SK-N-SH treated with all-trans-retinoic acid at 6 μM for 48 hours (cell line): Measurements from ENCODE around the gene FAM184B.

ENCODE experiments used
- ATAC-seq: fragments of 200-7000 bp; cut with Tn5 transposase; 3 replicates; pipeline ENCODE4 v1.9.1; 2020; ENCODE audit warnings: mild to moderate bottlenecking, moderate library complexity
- BACH2 ChIP-seq: fragments of 250-450 bp; sonication (Bioruptor Pico); IDR thresholded peaks from 2 replicates; pipeline ENCODE4 v1.9.0; 2021; ENCODE audit warnings: mild to moderate bottlenecking, borderline replicate concordance
- CREB5 ChIP-seq: fragments of 250-450 bp; sonication (Bioruptor Pico); IDR thresholded peaks from 2 replicates; pipeline ENCODE4 v1.5.1; 2020; ENCODE audit warnings: low read depth, mild to moderate bottlenecking, moderate library complexity
- CSDC2 ChIP-seq: fragments of 250-450 bp; sonication (Bioruptor Pico); IDR thresholded peaks from 2 replicates; pipeline ENCODE4 v1.5.0; 2020; ENCODE audit warnings: mild to moderate bottlenecking, moderate library complexity
- ESRRG ChIP-seq: fragments of 250-450 bp; sonication (Bioruptor Pico); IDR thresholded peaks from 2 replicates; pipeline ENCODE4 v1.6.1; 2021; ENCODE audit warnings: mild to moderate bottlenecking
- ISL1 ChIP-seq: fragments of 250-450 bp; sonication (Bioruptor Pico); IDR thresholded peaks from 2 replicates; pipeline ENCODE4 v2.1.2; 2022; ENCODE audit warnings: mild to moderate bottlenecking, moderate library complexity
- OSR1 ChIP-seq: fragments of 250-450 bp; sonication (Bioruptor Pico); IDR thresholded peaks from 2 replicates; pipeline ENCODE4 v1.8.0; 2022; ENCODE audit warnings: moderate library complexity, mild to moderate bottlenecking, inconsistent platforms
- PPARA ChIP-seq: fragments of 250-450 bp; sonication (Bioruptor Pico); IDR thresholded peaks from 2 replicates; pipeline ENCODE4 v1.5.0; 2020; ENCODE audit warnings: mild to moderate bottlenecking, borderline replicate concordance
- RARB ChIP-seq: fragments of 250-450 bp; sonication (Bioruptor Pico); IDR thresholded peaks from 2 replicates; pipeline ENCODE4 v1.8.0; 2021; ENCODE audit warnings: mild to moderate bottlenecking, moderate library complexity
- SNAI2 ChIP-seq: fragments of 250-450 bp; sonication (Bioruptor Pico); IDR thresholded peaks from 2 replicates; pipeline ENCODE4 v1.5.0; 2020; ENCODE audit warnings: mild to moderate bottlenecking, moderate library complexity
- TOX ChIP-seq: fragments of 250-450 bp; sonication (Bioruptor Pico); IDR thresholded peaks from 2 replicates; pipeline ENCODE4 v1.8.0; 2021; ENCODE audit warnings: mild to moderate bottlenecking, moderate library complexity, borderline replicate concordance
- ZC3H10 ChIP-seq: fragments of 250-450 bp; sonication (Bioruptor Pico); IDR thresholded peaks from 2 replicates; pipeline ENCODE4 v1.5.1; 2021; ENCODE audit warnings: mild to moderate bottlenecking, moderate library complexity
- ZFP3 ChIP-seq: fragments of 250-450 bp; sonication (Bioruptor Pico); IDR thresholded peaks from 2 replicates; pipeline ENCODE4 v1.5.0; 2020; ENCODE audit warnings: mild to moderate bottlenecking, moderate library complexity
- ZFP30 ChIP-seq: fragments of 450-650 bp; formaldehyde crosslinking; IDR thresholded peaks from 2 replicates; pipeline ENCODE4 v1.5.0; 2022; ENCODE audit warnings: mild to moderate bottlenecking, moderate library complexity
- ZNF565 ChIP-seq: fragments of 450-650 bp; formaldehyde crosslinking; conservative IDR thresholded peaks from 2 replicates; pipeline ENCODE4 v1.5.0; 2020; ENCODE audit warnings: low read depth, mild to moderate bottlenecking, moderate library complexity
- ZNF70 ChIP-seq: fragments of 450-650 bp; formaldehyde crosslinking; IDR thresholded peaks from 2 replicates; pipeline ENCODE4 v1.5.0; 2020; ENCODE audit warnings: mild to moderate bottlenecking, moderate library complexity
- ZNF8 ChIP-seq: fragments of 450-650 bp; formaldehyde crosslinking; IDR thresholded peaks from 2 replicates; pipeline ENCODE4 v1.5.0; 2020; ENCODE audit warnings: mild to moderate bottlenecking, moderate library complexity
- TF ChIP-seq, protein P1 (sequence below): fragments of 250-450 bp; sonication (Bioruptor Pico); IDR thresholded peaks from 2 replicates; pipeline ENCODE4 v1.5.1; 2021; ENCODE audit warnings: mild to moderate bottlenecking, moderate library complexity
- TF ChIP-seq, protein P2 (sequence below): fragments of 250-450 bp; sonication (Bioruptor Pico); IDR thresholded peaks from 2 replicates; pipeline ENCODE4 v1.5.0; 2020; ENCODE audit warnings: mild to moderate bottlenecking, moderate library complexity

FAM184B gene

DNA sequence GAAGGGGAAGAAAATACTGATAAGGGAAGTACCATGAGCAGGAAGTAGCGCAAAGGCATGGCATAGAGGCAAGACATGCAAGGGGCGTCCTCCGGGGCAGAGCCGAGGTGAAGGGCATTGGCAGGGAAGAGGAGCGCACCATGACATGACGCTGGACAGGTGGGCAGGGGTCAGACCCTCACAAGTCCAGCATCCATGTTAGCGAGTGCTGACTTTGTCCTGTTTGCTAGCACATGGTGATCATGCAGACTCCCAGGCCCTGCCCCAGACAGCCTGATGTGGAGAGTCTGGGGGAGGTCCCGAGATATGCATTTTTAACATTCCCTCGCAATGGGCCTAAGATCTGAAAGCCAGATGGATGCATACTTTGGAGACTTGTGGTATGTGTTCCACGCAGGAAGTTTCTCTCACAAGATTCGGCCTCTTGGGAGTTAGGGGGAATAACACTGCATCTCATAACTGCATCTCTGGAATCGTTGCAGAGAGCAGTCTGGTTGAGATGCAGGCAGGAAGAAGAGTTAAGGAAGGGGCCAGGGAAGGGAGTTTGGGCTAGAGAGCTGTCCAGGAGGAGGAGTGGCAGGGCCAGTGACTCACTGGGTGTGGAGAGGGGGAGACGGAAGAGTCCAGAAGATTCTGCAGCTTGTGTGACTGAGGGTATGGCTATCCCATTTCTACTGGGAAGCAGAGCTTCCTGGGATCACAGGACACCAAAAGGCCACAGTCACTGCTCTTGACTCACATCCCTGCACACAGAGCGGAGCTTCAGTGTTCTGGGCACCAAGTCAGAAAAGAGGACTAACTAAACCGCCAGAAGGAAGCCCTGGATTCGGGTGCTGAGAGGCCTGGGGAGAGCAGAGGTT, 59.7 kb downstream of the FAM184B start (continued):
- TF ChIP-seq, protein P1, sequence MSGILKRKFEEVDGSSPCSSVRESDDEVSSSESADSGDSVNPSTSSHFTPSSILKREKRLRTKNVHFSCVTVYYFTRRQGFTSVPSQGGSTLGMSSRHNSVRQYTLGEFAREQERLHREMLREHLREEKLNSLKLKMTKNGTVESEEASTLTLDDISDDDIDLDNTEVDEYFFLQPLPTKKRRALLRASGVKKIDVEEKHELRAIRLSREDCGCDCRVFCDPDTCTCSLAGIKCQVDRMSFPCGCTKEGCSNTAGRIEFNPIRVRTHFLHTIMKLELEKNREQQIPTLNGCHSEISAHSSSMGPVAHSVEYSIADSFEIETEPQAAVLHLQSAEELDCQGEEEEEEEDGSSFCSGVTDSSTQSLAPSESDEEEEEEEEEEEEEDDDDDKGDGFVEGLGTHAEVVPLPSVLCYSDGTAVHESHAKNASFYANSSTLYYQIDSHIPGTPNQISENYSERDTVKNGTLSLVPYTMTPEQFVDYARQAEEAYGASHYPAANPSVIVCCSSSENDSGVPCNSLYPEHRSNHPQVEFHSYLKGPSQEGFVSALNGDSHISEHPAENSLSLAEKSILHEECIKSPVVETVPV (CRISPR knock-in tag) = no peak
- no peak for TF ChIP-seq TOX (CRISPR knock-in tag)
- TF ChIP-seq ISL1 (CRISPR knock-in tag) = no peak
- TF ChIP-seq RARB = no peak
- TF ChIP-seq BACH2 (CRISPR knock-in tag) = no peak
- no peak for TF ChIP-seq PPARA (CRISPR knock-in tag)
- no peak for TF ChIP-seq CREB5 (CRISPR knock-in tag)

DNA sequence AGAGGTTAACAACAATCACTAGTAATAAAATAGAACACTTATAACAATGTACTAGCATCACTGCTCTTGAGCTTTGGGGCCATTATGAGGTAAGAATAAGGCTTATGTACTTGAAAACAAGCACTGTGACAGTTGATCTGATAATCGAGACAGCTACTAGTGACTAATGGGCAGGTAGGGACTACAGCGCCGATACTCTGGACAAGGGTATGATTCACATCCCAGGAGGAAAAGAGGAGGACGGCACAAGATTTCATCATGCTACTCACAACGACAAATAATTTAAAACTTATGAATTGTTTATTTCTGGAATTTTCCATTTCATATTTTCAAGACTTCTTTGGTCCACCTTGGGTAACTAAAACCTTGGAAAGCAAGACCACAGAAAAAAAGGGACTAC, 62.3 kb downstream of the FAM184B start:
- ATAC-seq = no peak

DNA sequence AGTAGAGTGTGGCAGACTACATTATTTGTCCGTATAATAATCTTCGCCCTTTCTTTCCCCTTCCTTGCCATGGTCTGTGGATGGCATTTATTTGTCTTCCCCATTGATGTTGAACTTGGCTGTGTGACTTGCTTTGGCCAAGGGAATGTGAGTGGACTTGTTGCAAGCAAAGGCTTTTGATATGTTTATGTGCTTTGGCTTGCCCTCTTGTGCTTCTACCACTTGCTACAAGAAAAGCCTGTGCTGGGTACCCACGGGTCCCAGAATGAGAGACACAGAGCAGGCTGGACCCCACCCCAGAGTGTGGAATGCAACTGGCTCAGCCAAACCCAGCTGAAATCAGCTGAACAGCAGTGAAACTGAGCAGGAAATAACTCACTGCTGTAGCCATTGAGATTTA, 63.0 kb downstream of the FAM184B start:
- no peak for ATAC-seq
- TF ChIP-seq OSR1 (CRISPR knock-in tag) (no peak), ZC3H10 (CRISPR knock-in tag) (no peak), ESRRG (CRISPR knock-in tag) (no peak)
- TF ChIP-seq, protein P1 (CRISPR knock-in tag) = no peak

More for the DNA sequence above, 62.3 kb downstream of the FAM184B start:
- no peak for TF ChIP-seq ZNF8 (CRISPR knock-in tag)
- no peak for TF ChIP-seq ZFP3
- no peak for TF ChIP-seq CREB5 (CRISPR knock-in tag)
- no peak for TF ChIP-seq OSR1 (CRISPR knock-in tag)

DNA sequence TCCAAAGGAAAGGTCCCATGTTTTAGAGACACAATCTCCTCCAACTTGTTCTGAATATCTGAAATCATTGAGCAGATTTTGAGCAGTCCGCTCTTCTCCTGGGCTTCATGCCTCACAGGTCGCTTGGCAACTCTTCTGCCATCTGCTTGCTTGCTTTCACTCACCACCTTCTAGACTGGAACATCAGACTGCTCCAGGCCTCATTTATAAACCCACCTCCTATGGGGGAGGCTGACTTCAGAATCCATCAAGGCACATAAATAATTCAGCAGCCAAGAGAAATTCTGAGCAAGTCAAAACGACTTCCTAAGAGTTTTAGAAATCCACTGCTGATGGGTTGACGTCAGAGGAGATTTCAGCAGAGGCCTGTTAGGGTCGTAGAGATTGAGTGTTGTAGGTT, 64.1 kb downstream of the FAM184B start:
- no peak for ATAC-seq
- TF ChIP-seq ZFP30 (CRISPR knock-in tag) (no peak), ZC3H10 (CRISPR knock-in tag) (no peak), CREB5 (CRISPR knock-in tag) (no peak), PPARA (CRISPR knock-in tag) (no peak), ZNF70 (CRISPR knock-in tag) (no peak), CSDC2 (no peak), ZNF8 (CRISPR knock-in tag) (no peak), ESRRG (CRISPR knock-in tag) (no peak), OSR1 (CRISPR knock-in tag) (no peak), ZNF565 (CRISPR knock-in tag) (no peak), SNAI2 (CRISPR knock-in tag) (no peak)
- TF ChIP-seq, protein P2, sequence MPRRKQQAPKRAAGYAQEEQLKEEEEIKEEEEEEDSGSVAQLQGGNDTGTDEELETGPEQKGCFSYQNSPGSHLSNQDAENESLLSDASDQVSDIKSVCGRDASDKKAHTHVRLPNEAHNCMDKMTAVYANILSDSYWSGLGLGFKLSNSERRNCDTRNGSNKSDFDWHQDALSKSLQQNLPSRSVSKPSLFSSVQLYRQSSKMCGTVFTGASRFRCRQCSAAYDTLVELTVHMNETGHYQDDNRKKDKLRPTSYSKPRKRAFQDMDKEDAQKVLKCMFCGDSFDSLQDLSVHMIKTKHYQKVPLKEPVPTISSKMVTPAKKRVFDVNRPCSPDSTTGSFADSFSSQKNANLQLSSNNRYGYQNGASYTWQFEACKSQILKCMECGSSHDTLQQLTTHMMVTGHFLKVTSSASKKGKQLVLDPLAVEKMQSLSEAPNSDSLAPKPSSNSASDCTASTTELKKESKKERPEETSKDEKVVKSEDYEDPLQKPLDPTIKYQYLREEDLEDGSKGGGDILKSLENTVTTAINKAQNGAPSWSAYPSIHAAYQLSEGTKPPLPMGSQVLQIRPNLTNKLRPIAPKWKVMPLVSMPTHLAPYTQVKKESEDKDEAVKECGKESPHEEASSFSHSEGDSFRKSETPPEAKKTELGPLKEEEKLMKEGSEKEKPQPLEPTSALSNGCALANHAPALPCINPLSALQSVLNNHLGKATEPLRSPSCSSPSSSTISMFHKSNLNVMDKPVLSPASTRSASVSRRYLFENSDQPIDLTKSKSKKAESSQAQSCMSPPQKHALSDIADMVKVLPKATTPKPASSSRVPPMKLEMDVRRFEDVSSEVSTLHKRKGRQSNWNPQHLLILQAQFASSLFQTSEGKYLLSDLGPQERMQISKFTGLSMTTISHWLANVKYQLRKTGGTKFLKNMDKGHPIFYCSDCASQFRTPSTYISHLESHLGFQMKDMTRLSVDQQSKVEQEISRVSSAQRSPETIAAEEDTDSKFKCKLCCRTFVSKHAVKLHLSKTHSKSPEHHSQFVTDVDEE (CRISPR knock-in tag) = no peak
